Mucosa of gallbladder (tissue), 1 donor: ENCODE data around the gene CCNG1. TPM values are rescaled to one million over a fixed set of nuclear protein-coding genes. Genes with fewer than 3 reads are reported as not detected.
"Not testable (repeated sequence)": the region's sequence is repeated elsewhere in the genome, so short reads cannot be mapped to it uniquely, and the experiment has no call there.

Experiments
- DNase-seq: peaks from one replicate; pipeline ENCODE4 v3.0.0-alpha.2; 2020; ENCODE audit warnings: low spot score
- total RNA-seq: library from RNA; stranded (reverse); gene quantifications from one replicate; pipeline ENCODE4 v1.2.1, GENCODE V29; 2021
- donor health status: DM: no; HTN: no; CAD: no.

CCNG1 gene, protein sequence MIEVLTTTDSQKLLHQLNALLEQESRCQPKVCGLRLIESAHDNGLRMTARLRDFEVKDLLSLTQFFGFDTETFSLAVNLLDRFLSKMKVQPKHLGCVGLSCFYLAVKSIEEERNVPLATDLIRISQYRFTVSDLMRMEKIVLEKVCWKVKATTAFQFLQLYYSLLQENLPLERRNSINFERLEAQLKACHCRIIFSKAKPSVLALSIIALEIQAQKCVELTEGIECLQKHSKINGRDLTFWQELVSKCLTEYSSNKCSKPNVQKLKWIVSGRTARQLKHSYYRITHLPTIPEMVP
- total RNA-seq, result 173 TPM

DNA sequence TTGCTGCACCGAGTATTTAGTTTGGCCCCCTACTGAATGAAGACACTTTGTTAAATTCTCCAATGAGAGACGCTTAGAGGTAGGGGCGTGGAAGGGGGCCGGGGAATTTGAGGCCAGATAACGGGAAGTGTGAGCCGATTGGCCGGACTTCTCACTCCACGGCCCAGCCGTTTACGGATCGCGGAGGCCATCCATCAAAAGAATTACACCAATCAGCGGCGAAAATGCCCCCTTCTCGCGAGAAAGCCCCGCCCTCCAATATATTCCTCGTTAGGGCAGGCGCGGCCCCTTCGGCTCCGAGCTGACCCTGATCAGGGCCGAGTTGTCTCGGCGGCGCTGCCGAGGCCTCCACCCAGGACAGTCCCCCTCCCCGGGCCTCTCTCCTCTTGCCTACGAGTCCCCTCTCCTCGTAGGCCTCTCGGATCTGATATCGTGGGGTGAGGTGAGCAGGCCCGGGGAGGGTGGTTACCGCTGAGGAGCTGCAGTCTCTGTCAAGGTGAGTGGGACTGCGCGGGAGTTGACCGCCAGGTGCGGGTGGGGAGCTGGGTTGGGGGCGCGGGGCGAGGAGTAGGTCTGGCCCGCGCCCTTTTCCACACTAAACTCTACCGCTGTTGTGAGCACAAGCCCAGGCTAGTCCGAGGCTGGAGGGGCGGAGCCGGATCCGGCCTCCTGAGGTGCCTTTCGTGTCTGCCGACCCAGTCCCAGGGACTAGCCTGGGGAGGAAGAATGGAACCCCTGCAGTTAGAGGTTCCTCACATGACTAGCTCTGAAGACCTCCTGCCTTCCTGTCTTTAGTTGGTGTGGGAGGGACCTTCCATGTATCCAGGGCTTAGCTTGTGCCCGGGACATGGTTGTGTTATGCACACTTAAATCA lies at the start of gene CCNG1:
Gene CCNG1 (plus strand): TSS at position 287 of the 874 bp plus-strand sequence. CDS start 1,662 bp downstream, outside the sequence.
- DNase-seq, result peak; percentile 97

DNA sequence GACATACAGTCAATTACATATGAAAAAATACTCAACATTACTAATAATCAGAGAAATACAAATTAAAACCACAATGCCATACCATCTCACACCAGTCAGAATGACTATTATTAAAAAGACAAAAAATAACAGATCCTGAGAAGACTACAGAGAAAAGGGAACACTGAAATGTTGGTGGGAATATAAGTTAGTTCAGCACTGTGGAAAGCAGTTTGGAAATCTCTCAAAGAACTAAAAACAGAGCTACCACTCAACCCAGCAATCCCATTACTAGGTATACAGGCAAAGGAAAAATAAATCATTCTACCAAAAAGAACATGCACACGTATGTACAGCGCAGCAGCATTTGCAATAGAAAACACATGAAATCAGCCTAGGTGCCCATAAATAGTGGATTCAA lies 41.6 kb upstream of the CCNG1 start:
- no peak for DNase-seq

DNA sequence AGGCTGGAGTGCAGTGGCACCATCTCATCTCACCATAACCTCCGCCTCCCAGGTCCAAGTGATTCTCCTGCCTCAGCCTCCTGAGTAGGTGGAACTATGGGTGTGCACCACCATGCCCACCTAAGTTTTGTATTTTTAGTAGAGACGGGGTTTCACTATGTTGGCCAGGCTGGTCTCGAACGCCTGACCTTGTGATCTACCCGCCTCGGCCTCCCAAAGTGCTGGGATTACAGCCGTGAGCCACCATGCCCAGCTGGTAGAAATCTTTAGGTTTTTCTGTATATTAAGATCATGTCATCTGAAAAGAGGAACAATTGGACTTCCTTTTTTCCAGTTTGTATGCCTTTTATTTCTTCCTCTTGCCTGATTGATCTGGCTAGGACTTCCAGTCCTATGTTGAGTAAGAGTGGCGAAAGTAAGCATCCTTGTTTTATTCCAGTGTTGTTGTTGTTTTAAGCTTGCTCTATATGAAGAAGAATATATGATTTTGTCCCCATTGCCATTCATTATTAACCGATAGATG lies 40.5 kb upstream of the CCNG1 start:
- not testable (repeated sequence) for DNase-seq

DNA sequence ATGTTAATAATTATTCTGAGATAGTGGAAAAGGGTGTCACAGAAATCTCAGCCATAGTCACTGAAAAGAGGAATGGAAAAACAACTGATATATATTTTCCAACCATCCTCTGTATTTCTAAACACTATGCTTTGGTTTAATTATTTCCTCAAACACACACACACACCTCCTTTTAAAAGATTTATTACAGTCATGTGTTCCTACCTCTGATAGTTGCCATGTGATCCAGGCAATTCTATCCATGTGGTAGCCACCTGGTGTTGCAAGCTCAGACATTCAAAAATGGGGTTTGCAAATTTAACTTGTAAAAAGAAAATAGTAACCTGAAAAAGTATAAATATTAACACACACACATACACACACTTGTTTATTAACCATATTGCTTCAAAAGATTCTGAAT lies 40.0 kb upstream of the CCNG1 start:
- no peak for DNase-seq

DNA sequence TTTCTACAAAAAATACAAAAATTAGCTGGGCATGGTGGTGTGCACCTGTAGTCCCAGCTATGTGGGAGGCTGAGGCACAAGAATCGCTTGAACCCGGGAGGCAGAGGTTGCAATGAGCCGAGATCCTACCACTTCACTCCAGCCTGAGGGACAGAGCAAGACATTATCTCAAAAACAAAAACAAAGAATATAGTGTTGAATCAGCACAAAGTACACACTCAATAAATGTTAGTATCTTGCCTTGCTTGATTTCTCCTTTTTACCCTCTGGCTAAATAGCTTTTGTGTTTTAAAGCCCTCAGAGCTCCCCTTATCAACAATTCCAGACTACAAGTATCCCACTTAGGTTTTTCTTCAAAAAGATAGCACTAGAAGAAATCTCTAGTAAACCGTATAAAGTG lies 37.5 kb upstream of the CCNG1 start:
- DNase-seq, result no peak

DNA sequence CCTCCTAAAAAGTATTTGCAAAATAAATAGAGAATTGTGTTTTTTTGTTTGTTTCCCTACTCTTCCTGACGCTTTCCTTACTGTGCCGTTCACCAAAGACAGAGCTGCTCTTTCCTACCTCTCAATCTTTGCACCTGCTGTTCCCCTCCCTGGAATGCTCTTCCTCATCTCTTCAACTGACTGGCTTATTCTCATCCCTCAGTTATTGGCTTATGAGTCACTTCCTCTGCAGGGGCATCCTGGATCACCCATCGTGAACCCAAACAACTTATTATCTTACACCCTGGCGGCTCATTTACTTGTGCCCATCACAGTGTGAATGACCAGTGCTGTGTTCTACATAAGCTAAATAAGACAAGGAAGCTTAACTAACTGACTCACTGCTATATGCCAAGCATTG lies 36.1 kb upstream of the CCNG1 start:
- no peak for DNase-seq

DNA sequence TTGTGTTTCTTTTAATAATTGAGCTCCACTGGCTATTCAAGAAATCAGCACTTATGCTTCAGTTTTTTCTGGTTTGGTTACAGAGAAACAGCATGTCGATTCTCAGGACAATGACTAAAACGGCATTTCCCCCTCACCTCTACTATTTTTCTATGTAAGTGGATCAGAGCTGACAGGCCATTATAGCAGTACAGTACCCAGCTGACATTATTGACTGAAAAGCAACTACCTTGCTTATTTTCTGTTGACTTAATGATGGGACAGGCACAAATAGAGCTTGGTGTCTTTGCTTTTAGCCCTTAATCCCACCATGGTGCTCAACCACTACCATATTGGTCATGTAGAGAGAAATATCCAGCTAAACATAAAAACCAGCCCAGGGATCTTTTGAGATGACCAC lies 35.4 kb upstream of the CCNG1 start:
- no peak for DNase-seq

DNA sequence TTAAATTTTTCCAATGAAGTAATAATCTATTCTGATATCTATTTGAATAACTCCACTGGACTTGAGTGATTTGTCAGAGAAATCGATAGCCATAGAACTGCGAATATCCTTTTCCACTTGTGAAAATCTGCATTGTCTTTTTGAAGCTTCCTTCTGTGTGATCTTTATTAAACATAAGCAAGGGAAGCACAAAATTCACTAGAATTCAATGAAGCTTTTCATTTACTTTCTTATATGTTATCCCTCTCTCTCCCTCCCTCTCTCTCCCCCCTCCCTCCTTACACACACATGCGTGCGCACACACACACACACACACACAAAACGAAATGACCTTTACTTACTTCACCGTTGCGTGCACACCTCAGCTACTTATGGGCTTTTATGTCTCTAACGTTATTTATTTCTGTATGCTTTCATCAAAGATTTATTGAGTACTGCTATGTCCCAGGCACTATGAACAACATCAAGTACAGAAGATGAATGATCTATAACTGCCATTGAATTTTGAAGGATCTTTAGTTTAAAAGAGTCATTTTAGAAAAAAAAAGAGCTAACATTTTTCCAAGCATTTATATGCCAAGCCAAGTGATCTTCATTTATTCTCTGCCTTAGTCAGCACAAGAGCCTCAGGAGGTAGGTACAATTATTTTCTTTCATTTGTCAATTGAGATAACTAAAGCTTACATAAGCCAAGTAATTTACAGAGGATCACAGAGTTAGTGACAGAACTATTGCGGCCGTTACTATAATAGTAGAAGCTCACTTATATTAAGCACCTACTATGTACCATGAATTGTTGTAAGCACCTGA lies 32.8 kb upstream of the CCNG1 start:
- DNase-seq, result no peak

DNA sequence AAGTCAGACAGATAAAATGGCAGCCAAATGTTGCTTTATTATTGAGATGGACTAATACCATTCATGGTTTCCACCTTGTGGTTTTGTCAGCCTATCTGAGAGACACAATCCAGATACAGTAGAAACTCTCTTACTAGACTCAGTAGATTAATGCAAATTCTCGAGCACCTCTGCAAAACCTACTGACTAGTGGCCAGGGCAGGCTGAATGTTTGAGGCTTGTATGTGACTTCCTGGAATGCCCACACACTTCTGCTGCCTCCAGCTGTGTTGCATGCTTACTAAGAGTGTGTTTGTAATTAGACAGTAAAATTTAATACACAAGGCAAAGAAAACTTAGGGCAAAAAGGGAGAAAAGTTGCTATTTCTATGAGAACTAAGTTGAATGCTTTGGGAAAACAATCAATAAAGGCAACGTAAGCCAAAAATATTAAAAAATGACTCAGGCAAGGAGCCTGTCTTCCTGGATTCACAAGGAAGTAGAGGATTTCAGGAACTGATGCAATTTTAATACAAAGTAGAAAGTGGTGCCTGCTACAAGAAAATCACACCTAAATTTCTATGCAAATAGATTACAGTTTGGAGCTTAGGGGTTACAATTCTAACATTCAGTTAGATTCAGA lies 30.2 kb upstream of the CCNG1 start:
- DNase-seq, result no peak

DNA sequence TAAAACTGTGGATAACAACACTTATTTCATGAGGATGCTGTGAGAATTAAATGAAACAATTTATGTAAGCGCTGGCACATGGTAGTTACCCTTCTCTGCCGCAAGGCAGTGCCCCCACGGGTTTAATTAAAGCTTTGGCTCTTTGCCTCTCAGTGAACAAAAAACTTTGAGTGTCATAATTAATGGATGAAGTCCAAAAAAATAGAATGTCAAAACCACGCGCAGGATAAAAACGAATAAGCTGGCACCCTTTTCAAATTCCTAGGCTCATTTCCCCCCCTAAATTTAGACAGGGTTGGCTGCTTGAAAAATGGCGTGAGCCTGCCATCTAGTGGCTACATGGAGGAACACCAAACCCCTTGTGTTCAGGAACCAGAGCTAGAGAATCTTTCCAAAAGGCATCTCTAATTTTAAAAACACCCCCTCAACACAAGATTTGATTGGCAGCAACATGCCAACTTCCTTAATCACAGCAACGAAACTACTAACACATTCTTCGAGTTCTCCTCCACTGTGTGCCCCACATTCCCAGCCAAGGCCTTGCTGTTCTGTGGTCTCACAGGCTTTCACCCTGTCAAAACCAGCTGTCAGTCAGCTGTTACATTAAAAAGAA lies 29.0 kb upstream of the CCNG1 start:
- DNase-seq, result peak; percentile 62

DNA sequence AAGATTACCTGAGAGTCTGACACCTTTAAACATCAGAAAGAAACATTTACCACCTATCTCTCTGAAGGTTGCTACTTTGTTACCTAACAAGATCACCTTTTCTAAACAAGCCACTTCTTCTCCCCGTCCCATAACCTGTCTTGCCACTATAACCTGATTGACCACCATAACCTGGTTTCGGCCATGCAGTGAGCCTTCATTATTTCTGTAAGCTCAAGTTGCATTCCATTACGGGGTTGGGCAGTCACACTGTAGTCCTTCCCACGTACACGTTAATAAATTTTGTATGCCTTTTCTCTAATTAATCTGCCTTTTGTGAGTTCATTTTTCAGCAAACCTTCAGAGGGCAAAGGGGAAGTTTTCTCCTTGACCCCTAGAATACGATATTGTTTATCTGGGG lies 28.0 kb upstream of the CCNG1 start:
- DNase-seq, result no peak

DNA sequence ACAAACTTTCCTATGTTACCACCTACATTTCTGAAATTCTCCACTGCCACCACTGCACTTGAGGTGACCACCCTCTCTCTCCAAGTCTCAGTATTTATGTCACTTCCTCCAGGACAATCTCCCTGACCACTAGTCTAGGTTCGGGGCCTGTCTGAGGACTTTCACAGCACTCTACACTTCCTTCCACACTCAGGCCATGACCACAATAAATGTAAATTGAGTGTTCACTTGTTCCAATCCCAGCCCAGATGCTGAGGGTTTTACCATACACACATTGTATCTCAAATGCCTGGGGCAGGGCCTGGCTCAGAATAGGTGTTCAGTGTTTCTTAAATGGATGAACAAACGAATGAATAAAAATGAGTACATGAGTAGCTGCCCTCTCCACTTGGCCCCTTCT lies 26.9 kb upstream of the CCNG1 start:
- DNase-seq, result no peak

DNA sequence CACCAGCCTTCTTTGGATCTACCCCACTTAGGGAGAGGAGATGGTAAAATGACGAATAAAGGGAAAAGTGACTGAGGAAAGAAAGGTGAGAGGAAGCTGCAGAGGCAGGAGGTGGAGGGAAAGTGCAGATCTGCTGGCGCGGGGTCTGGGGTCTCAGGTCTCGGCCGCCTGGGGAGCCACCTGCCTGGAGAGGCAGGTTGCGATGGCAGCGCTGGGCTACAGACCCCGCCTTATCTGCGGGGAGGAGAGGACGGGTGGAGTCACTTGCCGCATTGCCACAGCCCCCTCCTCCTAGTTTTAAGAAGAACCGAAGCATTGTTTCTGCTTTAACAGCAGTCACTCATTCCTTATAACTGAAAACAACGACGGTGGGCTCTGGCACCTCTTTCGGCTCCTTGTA lies 21.7 kb upstream of the CCNG1 start:
- not testable (repeated sequence) for DNase-seq

DNA sequence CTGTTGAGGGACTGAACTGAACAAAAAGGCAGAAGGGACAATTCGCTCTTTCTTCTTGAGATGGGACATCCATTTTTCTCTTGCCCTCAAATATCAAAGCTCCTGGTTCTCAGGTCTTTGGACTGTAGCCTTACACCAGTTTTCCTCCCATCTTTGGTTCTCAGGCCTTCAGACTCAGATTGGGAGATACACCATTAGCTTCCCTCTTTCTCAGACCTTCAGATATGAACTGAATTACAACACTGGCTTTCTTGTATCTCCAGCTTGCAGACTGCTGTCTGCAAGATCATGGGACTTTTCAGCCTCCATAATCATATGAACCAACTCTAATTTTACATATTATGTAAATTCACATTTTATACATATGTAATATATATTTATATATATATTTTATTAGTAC lies 12.6 kb upstream of the CCNG1 start:
- no peak for DNase-seq

DNA sequence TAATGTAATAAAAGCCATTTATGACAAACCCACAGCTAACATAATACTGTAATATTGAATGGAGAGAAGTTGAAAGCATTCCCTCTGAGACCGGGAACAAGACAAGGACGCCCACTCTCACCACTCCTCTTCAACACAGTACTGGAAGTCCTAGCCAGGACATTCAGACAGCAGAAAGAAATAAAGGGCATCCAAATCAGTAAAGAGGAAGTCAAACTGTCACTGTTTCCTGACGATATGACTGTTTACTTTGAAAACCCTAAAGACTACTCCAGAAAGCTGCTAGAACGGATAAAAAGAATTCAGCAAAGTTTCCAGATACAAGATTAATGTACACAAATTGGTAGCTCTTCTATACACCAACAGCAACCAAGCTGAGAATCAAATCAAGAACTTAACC lies 11.3 kb upstream of the CCNG1 start:
- not testable (repeated sequence) for DNase-seq

DNA sequence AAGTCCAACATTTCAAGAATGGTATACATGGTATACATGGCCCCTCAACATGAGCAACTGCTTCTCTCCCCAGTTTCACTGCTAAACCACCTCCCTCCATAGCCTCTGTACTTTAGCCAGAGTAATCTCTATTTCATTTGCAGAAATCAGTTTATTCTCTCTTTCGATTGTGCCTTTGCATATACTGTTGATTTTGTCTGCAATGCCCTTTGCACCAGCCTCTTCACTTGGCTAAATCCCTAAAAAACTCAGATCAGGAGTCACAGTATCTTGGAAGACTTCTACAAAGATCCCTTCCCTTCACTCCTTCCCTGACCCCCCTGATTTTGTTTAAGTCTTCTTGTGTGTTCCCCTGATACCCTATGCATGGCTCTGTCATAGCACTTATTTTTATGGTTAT lies 4.9 kb upstream of the CCNG1 start:
- DNase-seq, result no peak

DNA sequence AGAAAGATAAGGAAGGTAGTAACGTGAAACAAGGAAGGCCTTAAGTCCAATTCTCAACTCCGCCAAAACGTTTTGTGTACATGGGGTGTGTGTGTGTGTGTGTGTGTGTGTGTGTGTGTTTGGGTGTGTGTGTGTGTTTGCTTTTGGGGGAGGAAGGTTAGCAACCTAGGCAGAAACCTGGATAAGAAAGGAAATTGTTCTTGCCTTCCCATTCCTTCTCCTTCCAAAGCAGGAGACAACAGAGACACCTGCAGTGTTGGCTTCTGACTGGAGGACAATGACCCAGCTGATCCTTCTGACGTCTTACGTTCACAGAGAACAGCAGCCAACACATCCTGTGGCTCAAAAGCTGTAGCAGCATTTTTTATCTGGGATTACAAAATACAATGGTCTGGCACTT lies 4.1 kb upstream of the CCNG1 start:
- DNase-seq, result peak; percentile 26

DNA sequence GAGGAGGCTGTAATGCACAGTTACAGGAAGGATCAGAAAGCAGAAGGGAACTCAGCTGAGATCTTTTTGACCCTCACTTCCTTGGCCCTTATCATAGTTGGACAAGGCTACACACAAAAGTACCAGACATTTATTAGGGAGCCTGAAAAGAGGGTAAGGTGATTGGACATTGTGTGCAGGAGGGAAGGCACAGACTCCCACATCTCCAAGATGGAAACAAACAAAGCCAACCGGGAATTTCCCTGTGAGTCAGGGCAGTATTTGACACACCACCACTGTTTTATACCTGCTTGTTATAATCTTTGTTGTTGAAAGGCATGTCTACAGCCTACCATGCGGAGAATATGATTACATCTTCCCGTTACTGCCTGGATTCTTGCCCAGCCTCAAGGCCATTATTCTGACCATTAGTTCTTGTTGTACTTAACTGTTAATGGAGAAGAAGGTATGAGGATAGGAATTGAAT lies 3.0 kb upstream of the CCNG1 start:
- no peak for DNase-seq

DNA sequence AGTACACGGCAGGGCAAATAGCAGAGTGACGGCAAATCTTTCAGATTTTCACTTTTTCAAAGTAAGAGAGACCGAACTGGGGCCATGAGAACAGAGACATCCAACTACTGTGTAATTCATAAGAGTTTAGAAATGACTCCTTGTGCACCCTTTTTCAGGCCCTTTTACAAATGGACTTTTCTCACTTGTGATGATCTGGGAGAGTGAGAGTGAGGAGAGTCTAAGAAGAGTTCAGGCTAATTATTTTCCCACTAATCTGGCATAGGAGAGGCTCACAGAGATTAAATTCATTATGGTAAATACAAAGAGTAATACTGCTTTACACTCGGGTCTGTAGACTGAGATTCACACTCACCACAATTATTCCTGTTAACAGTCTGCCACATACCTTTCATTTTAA lies 880 bp upstream of the CCNG1 start:
- DNase-seq, result no peak

DNA sequence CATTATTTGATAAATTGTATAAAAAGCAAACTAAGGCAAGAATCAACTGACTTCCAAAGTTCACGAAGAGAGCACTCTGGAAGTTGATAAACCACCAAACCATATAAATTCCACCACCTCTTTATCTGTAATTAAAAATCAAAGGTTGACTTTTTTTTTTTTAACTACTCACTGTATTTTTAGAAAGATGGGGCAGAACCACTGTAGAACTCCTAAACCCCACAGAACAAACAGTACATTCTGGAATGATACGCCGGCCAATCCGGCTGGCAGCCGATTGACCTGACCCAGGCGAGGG lies 435 bp upstream of the CCNG1 start:
- no peak for DNase-seq

DNA sequence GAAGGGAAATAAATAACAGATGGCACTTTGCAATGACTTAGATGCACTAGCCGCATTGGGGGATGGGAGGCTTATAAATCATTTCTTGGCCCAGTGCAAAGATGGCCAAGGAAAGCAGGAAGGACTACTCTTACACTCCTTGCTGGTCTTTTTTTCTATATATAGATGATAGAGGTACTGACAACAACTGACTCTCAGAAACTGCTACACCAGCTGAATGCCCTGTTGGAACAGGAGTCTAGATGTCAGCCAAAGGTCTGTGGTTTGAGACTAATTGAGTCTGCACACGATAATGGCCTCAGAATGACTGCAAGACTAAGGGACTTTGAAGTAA lies 1.7 kb downstream of the CCNG1 start:
- no peak for DNase-seq

DNA sequence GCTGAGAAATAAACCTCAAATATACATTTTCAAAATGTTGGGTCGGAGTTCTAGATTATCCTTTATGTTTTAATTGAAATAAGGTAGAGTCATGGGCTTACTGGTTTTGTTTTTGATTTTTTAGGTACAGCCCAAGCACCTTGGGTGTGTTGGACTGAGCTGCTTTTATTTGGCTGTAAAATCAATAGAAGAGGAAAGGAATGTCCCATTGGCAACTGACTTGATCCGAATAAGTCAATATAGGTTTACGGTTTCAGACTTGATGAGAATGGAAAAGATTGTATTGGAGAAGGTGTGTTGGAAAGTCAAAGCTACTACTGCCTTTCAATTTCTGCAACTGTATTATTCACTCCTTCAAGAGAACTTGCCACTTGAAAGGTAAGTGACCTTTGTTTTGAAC lies 3.6 kb downstream of the CCNG1 start:
- DNase-seq, result no peak
